Transverse colon (tissue), 4 donors: ENCODE measurements around the gene HHIP. TPM values are rescaled to one million over a fixed set of nuclear protein-coding genes. Genes with fewer than 3 reads are reported as not detected.

Experiments
- DNase-seq: peaks from one replicate; pipeline ENCODE4 v3.0.0-alpha.2; 2019
- H3K27ac ChIP-seq, 4 donors: fragments of 200-600 bp; sonication (generic); 2 replicates each; pipeline ENCODE4 v1.5.1; 2016 to 2018; ENCODE audit warnings: inconsistent platforms in 4 of 4
- H3K27me3 ChIP-seq: fragments of 200-600 bp; sonication (generic); 2 replicates; pipeline ENCODE4 v1.5.1; 2017; ENCODE audit warnings: inconsistent platforms
- H3K36me3 ChIP-seq, 4 donors: fragments of 200-600 bp; sonication (generic); 2 replicates each; pipeline ENCODE4 v1.5.1; 2017 to 2019; ENCODE audit warnings: inconsistent platforms in 4 of 4
- H3K4me1 ChIP-seq, 4 donors: fragments of 200-600 bp; sonication (generic); 2 replicates each; pipeline ENCODE4 v1.5.1; 2017 to 2020; ENCODE audit warnings: inconsistent platforms in 4 of 4
- H3K4me3 ChIP-seq, 4 donors: fragments of 200-600 bp; sonication (generic); 1 replicate in 1 of 4; 2 replicates in 3 of 4; pipeline versions ENCODE4 v1.5.1 to v1.6.1; 2017 to 2019; ENCODE audit warnings: inconsistent platforms in 4 of 4
- H3K9me3 ChIP-seq, 2 donors: fragments of 200-600 bp; sonication (generic); 2 replicates each; pipeline ENCODE4 v1.5.1; 2017 to 2019; ENCODE audit warnings: inconsistent platforms in 2 of 2
- CTCF ChIP-seq, 5 experiments: fragments of 200-600 bp in 3 of 5; fragments of 450-650 bp in 2 of 5; sonication (generic) in 3 of 5; IDR thresholded peaks; 1 replicate in 2 of 5; 2 replicates in 3 of 5; pipeline ENCODE4 v1.5.1; 2016 to 2017; ENCODE audit warnings: antibody characterized with exemption in 5 of 5, inconsistent platforms in 3 of 5, mild to moderate bottlenecking in 2 of 5, moderate library complexity in 1 of 5
- EP300 ChIP-seq: sonication (generic); formaldehyde crosslinking; IDR thresholded peaks from one replicate; pipeline ENCODE4 v1.6.1; 2017; ENCODE audit warnings: antibody characterized with exemption, low read depth
- POLR2A ChIP-seq: fragments of 450-650 bp; IDR thresholded peaks from one replicate; pipeline ENCODE4 v1.6.1; 2016; ENCODE audit warnings: antibody characterized with exemption, mild to moderate bottlenecking, moderate library complexity
- POLR2AphosphoS5 ChIP-seq, 3 donors: sonication (generic); formaldehyde crosslinking; IDR thresholded peaks; one replicate each; pipeline ENCODE4 v1.6.1; 2016; ENCODE audit warnings: antibody characterized with exemption in 3 of 3
- WGBS, 2 donors: methylation state at CpG; one replicate each; pipeline ENCODE4 v1.1.5; 2018; ENCODE audit warnings: low coverage in 1 of 2; 5-methylcytosine and 5-hydroxymethylcytosine counted together
- in situ Hi-C, 4 donors: fragments of 200-750 bp; cut with MboI; loops; one replicate each; pipeline versions ENCODE4 v1.15.0 to v1.15.1; 2017; ENCODE audit warnings: low sequenced_read_pairs in 3 of 4, low pct_ligation_motif_present in 1 of 4, low pct_unique_long_range_greater_than_20kb in 1 of 4
- intact Hi-C: fragments of 100-400 bp; cut with DNase I; formaldehyde crosslinking; loops from one replicate; pipeline ENCODE4 v1.15.1; 2023; ENCODE audit warnings: low total_unique reads
- total RNA-seq, 4 donors: library from RNA; depleted of rRNA; stranded (reverse); fragments of >200 nt; gene quantifications; one replicate each; pipeline ENCODE4 v1.1.0, GENCODE V29; 2016

The HHIP gene
- 1 to 10 TPM in 3 of 4 donors, under 1 TPM in 1; 0.20 to 5.9 (median 3.3) TPM for total RNA-seq

- intact Hi-C loops (no loop called here), in situ Hi-C loops (no loop called here)
- 0 to 4% methylated on average over 10 to 47 of the region's 79 CpGs for WGBS, 2 donors
- H3K27ac ChIP-seq = peak within 1 kb of the TSS; percentile 26 to 50 (median 42)
- TF ChIP-seq EP300 = no peak
- TF ChIP-seq POLR2A = peak; percentile 22
- peak; percentile 25 for DNase-seq
- H3K27me3 ChIP-seq = peaks cover 76% of the 10 kb centered on the region
- H3K9me3 ChIP-seq = no peaks in the 10 kb centered on the region
- peak within 1 kb of the TSS; percentile 14 to 50 (median 40) for H3K4me3 ChIP-seq
- peaks cover 0 to 18% (median 13%) of the 10 kb centered on the region in 4 donors for H3K4me1 ChIP-seq
- H3K36me3 ChIP-seq = no peaks in the 10 kb centered on the region
Measured at GRCh38 chr4:144645631-144646522, at the start of gene HHIP. TSS of gene HHIP (plus strand) at chr4:144646156. CDS start at chr4:144646676, 520 bp downstream.

- DNase-seq = no peak
- H3K9me3 ChIP-seq = no peaks in the 10 kb centered on the region
- no peak for TF ChIP-seq POLR2A
- no peak for TF ChIP-seq EP300
- TF ChIP-seq CTCF (IDR thresholded peaks at IDR 0.05) = no peak
- TF ChIP-seq POLR2AphosphoS5 (IDR thresholded peaks at IDR 0.05) = no peak
- H3K4me1 ChIP-seq = no peaks in the 10 kb centered on the region
- intact Hi-C loops (no loop called here), in situ Hi-C loops (no loop called here)
- 90 to 100% methylated on average over 3 to 4 of the region's 4 CpGs for WGBS, 2 donors
- H3K27ac ChIP-seq = no peak overlapping the region
- no peaks in the 10 kb centered on the region for H3K27me3 ChIP-seq
- no peak overlapping the region for H3K4me3 ChIP-seq
- no peaks in the 10 kb centered on the region for H3K36me3 ChIP-seq
Measured at GRCh38 chr4:144597171-144597570, 48.8 kb upstream of the HHIP start.

- Histone ChIP-seq H3K9me3 (no peaks in the 10 kb centered on the region), H3K4me1 (no peaks in the 10 kb centered on the region), H3K27me3 (no peaks in the 10 kb centered on the region), H3K4me3 (no peak overlapping the region), H3K36me3 (no peaks in the 10 kb centered on the region), H3K27ac (no peak overlapping the region)
- DNase-seq = no peak
- in situ Hi-C loops = loop anchor here in 1 of 4 donors (25.0 kb wide), 1 partner anchor 463 kb away; no protein-coding TSS in a partner anchor
- TF ChIP-seq POLR2AphosphoS5 (IDR thresholded peaks at IDR 0.05) (no peak), CTCF (IDR thresholded peaks at IDR 0.05) (no peak)
- intact Hi-C loops = no loop called here
- 6 to 29% methylated on average over 1 of the region's 1 CpG for WGBS, 2 donors
Measured at GRCh38 chr4:144599621-144600020, 46.3 kb upstream of the HHIP start.

- H3K27me3 ChIP-seq = no peaks in the 10 kb centered on the region
- H3K27ac ChIP-seq = no peak overlapping the region
- H3K4me1 ChIP-seq = no peaks in the 10 kb centered on the region
- H3K36me3 ChIP-seq = no peaks in the 10 kb centered on the region
- DNase-seq = peak; percentile 9
- H3K4me3 ChIP-seq = no peak overlapping the region
- H3K9me3 ChIP-seq = no peaks in the 10 kb centered on the region
- in situ Hi-C loops (loop anchor here in 1 of 4 donors (25.0 kb wide), 1 partner anchor 450 kb away; no protein-coding TSS in a partner anchor), intact Hi-C loops (no loop called here)
- no peak for TF ChIP-seq POLR2A
- peak in 2 of 5 experiments; percentile 9 to 30 for TF ChIP-seq CTCF (IDR thresholded peaks at IDR 0.05)
- TF ChIP-seq POLR2AphosphoS5 (IDR thresholded peaks at IDR 0.05) = no peak
- no peak for TF ChIP-seq EP300
Measured at GRCh38 chr4:144611850-144612249, 34.1 kb upstream of the HHIP start.
